ENCODE measurements around the gene CHST4.
"Not testable (repeated sequence)": the region's sequence is repeated elsewhere in the genome, so short reads cannot be mapped to it uniquely, and the experiment has no call there.

The CHST4 gene

DNA sequence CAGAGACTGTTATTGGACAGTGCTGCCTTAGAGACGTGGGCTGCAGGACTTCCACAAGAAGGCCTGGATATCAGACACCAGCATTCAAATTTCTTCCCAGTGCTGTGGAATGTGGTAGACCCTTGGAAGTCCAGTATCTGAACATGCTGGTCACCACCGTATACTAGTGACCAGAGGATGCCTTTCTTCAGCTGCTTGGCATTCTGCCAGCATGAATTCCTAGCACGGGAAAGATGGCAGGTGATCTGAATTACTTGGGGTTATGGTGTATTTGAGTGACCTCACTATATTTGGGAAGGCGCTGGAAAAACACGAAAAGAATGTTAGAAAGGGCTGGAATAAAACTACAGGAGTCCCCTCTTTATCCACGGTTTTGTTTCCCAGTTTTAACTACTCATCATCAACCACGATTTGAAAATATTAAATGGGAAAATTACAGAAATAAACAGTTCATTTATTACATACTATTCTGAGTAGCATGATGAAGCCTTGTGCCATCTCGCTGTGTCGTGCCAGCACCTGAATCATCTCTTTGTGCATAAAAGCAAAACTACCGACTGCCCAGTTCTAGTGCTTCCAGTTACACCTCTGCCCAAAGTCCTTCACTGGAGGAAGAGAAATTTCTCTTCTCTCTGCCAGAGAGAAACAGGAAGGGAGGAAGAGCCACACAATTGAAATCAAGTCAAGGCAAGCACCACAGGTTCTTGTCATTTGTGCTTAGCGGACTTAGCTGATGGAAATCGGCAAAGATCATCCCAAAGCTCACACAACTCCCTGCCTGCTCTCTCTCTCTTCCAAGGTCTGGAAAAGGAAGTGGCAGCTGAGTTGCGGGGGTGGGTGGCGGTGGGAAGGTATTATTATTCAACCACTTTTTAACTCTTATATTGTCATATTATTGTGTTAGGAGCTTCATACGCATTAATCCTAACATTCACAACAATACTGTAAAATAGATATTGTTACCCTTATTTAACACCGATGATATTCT, 1.4 kb upstream of the CHST4 start:
- DNase-seq (ENCODE audit: low read depth): no peak

DNA sequence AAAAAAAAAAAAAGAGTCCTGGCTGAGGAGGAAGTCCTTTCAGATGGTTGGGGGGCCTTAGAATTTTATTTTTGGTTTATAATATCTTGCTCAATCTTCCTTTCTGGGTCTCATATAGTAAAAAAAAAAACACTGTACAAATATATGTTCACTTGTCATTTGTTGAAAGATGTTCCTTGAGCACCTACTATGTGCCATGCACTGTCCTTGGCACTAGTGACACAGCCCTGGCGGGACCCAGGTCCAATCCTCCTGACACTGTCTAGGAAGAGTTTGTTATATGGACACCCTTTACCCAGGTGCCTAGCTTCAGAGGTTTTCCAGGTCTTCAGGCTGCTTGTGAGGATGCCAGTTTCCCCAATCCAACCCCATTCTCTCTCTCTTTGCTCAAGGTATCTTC, 2.0 kb downstream of the CHST4 start:
- no peak for DNase-seq (ENCODE audit: low read depth)

DNA sequence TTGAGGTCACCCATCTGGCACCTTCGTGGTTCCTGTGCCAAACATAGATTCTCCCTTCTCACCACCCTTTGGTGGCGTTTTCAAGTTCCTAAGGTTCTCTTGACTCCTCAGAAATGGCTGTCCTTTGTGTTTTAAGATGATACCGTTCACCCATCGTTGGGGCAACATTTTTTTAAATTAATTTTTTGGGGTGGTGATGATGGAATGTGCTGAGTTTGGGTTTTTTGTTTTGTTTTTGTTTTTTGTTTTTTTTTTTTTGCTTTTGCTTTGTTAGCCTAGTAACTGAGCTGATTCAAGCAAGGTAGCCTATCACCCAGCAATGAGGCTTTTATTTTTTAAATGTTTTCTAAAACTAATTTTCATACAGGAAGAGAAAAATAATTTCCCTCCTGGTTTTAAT, 2.6 kb downstream of the CHST4 start:
- no peak for DNase-seq (ENCODE audit: low read depth)

DNA sequence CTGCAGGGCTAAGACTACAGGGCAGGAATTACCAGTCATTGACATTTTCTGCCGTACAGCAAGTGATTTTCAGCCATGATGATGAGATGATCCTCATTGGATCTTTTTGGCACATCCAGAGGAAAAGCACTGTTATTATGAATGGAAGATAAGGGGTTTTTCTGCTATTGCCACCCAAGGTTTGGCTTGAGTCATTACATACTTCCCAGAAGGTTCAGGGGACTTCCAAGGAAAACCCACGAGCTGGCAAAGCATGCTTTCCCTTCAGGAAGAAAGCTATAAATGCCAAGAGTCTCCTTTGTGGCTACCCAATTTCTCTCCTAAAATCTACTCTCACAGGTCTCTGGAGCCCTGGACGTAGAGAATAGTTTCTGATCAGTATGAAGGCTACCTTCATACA, 6.1 kb downstream of the CHST4 start:
- no peak for DNase-seq (ENCODE audit: low read depth)

DNA sequence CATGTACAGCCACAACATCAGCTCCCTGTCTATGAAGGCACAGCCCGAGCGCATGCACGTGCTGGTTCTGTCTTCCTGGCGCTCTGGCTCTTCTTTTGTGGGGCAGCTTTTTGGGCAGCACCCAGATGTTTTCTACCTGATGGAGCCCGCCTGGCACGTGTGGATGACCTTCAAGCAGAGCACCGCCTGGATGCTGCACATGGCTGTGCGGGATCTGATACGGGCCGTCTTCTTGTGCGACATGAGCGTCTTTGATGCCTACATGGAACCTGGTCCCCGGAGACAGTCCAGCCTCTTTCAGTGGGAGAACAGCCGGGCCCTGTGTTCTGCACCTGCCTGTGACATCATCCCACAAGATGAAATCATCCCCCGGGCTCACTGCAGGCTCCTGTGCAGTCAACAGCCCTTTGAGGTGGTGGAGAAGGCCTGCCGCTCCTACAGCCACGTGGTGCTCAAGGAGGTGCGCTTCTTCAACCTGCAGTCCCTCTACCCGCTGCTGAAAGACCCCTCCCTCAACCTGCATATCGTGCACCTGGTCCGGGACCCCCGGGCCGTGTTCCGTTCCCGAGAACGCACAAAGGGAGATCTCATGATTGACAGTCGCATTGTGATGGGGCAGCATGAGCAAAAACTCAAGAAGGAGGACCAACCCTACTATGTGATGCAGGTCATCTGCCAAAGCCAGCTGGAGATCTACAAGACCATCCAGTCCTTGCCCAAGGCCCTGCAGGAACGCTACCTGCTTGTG, 10.7 kb downstream of the CHST4 start:
- no peak for DNase-seq (ENCODE audit: low read depth)

DNA sequence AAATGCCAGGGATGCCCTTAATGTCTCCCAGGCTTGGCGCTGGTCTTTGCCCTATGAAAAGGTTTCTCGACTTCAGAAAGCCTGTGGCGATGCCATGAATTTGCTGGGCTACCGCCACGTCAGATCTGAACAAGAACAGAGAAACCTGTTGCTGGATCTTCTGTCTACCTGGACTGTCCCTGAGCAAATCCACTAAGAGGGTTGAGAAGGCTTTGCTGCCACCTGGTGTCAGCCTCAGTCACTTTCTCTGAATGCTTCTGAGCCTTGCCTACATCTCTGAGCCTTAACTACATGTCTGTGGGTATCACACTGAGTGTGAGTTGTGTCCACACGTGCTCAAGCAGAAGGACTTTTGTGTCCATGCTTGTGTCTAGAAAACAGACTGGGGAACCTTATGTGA, 11.4 kb downstream of the CHST4 start:
- DNase-seq (ENCODE audit: low read depth): no peak

DNA sequence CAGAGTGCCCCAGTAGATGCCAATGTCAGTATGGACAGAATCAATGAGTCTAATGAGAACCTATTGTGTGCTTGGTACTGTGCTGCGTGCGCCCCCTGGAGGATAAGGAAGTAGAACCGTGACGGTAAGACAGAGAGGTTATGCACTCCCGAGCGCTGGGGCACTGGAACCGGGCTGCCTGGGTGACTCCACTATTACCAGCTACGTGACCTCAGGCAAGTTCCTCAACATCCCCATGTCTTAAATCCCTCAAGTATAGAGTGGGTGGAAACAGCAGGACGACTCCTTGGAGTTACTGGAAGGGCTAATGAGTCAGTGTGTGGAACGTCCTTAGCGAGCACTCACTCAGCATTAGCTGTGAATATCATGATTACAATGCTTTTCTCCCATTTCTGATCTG, 16.2 kb downstream of the CHST4 start:
- no peak for DNase-seq (ENCODE audit: low read depth)

DNA sequence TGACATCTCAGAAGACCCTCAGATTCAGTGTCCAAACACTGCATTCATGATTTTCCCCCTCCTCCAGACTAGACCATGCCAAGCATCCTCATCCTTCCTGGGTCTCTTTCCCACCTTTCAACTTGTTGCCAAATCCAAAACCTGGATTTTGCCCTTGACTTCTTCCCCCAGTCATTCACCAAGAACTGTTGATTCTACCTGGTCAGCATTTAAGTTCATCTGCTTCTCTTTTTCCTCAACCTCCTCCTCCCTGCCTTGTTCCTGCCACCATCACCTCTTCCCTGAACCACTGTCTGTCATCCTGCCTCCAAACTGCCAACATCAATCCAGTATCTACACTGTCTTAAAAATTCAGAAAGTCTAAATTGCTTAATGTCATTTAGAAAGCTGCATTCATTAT, 20.9 kb downstream of the CHST4 start:
- DNase-seq (ENCODE audit: low read depth): no peak

DNA sequence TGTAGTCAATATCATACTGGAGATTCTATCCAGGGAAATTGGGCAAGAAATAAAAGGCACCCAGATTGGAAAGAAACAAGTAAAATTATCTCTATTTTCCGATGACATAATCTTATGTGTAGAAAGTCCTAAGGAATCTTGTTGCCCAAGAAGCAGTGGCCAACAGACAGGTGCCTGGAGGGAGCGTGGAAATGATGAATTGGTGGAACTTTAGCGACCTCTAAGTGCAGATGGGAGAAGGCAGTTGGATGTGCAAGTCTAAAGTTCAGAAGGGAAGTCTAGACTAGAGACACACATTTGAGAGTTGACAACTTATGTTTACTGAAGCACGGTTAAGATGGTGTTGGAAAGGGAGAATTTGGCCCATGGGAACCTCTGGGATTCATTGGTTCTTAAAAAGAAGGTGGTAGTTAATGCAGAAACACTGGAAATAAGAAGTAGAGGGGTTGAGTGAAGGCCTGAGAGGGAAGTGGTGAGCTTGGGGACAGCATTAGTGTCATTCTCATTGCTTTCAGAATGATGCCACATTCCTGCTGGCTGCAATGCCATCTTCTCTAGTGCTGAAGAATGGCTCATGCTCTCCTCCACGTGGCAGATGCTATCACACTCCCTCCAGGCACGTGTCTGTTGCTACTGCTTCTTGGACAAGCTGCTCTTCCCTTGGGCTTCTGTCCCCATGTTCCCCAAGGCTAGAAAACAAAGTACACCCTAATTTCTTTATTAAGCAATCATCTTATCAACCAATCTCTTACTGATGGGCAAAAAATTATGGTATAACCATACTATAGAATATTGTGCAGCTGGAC, 26.7 kb downstream of the CHST4 start:
- DNase-seq (ENCODE audit: low read depth): no peak

DNA sequence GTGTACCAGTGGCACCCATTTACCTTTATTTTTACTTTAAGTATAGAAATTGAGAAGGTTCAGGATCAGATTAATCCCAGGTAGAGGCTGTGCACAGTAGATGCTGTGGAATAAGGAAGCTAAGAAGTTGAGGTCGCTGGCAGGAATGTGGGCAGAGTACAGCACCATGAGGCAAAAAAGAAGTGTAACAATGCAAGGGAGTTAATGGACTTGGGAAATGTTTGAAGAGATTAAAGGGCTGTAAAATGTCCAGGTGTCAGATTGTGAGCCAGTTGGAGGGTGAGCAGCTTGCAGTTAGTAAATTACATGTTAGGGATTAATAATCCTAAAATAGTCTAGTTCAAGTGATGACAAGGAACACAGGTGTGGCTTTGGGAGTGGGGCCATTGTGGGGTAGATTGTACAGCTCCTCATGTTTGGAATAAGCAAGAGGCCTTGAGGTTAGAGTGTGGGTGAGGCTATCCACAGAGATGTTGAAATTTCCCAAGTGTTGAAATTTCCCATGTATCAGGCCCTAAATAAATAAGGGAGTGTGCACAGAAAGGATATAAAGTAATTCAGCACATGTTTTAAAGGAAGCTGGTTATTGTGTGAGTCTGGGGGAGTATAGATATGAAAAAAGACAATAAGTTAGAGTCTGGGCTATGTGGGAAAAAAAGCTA, 29.1 kb downstream of the CHST4 start:
- DNase-seq (ENCODE audit: low read depth): no peak

DNA sequence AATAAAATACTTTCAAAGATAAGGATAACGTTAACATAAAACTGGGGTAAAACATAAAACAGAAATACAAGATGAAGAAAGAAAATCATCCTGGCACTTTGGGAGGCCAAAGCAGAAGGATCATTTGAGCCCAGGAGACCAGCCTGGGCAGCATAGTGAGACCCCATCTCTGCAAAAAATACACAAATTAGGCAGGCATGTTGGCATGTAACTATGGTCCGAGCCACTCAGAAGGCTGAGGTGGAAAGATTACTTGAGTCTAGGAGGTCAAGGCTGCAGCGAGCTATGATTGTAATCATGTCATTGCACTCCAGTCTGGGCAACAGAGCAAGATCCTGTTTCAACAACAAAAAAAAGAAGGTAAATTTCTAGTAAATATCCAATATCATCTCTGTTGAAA, 31.1 kb downstream of the CHST4 start:
- no peak for DNase-seq (ENCODE audit: low read depth)

DNA sequence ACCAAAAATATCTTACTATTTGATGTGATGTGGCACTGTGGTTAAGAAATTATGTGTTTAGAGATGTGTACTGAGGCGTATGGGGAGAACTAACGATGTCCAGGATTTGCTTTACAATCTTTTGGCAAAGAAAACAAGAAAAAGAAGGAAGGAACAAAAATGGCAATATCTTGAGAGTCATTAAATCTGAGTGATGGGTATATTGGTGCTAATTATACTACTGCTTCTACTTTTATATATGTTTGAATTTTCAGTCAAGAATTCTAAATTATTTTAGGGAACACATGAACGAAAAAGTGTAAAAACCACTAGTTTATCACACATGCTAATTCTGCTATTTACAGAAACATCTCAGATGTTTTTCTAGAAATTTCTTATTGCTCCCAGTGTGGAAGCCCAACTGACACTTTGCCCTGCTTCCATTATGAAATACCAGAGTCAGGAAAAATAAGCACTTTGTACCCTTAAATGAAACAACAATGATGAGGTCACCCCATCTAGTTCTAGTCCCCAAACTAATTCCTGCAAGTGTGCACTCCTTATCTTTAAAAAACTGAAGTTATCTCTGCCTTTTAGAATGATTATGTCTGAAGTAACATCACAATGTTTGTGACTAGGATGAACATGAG, 31.8 kb downstream of the CHST4 start:
- DNase-seq (ENCODE audit: low read depth): no peak

DNA sequence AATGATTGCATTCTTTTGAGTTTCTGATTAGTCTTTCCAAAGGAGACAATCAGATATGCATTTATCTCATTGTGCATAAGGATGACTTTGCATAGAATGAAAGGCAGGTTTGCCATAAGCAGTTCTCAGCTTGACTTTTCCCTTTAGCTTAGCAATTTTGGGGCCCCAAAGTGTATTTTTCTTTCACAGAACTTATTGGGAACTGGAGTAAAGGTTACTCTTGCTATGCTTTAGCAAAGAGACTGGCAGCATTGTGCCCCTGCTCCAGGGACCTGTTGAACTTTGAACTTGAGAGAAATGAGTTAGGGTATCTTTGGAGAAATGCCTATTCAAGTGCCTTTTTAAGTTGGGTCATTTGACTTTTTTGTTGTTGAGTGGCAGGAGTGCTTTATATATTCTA, 33.6 kb downstream of the CHST4 start:
- no peak for DNase-seq (ENCODE audit: low read depth)

DNA sequence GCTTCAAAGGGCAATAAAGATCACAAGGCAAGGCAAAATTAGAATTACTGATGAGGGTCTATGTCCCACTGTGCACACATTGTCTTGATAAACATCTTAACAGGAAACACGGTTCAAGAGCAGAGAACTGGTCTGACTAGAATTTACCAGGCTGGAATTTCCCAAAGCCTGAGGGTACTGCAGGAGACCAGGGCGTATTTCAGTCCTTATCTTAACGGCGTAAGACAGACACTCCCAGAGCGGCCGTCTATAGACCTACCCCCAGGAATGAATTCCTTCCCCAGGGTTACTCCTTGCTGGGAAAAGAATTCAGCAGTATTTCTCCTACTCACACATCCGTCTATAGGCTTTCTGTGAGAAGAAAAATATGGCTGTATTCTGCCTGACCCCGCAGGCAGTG, 35.7 kb downstream of the CHST4 start:
- not testable (repeated sequence) for DNase-seq (ENCODE audit: low read depth)

DNA sequence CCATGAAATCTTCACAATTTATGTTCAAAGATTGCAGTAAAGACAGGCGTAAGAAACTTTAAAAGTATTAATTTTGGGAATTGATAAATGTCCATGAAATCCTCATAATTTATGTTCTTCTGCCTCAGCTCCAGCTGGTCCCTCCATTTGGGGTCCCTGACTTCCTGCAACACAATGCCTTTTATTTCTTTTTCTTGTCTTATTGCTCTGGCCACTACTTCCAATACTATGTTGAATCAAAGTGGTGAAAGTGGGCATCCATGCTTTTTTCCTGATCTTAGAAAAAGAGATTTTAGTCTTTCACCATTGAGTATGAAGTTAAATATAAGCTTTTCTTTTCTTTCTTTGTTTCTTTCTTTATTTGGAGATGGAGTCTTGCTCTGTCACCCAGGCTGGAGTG, 36.3 kb downstream of the CHST4 start:
- no peak for DNase-seq (ENCODE audit: low read depth)

DNA sequence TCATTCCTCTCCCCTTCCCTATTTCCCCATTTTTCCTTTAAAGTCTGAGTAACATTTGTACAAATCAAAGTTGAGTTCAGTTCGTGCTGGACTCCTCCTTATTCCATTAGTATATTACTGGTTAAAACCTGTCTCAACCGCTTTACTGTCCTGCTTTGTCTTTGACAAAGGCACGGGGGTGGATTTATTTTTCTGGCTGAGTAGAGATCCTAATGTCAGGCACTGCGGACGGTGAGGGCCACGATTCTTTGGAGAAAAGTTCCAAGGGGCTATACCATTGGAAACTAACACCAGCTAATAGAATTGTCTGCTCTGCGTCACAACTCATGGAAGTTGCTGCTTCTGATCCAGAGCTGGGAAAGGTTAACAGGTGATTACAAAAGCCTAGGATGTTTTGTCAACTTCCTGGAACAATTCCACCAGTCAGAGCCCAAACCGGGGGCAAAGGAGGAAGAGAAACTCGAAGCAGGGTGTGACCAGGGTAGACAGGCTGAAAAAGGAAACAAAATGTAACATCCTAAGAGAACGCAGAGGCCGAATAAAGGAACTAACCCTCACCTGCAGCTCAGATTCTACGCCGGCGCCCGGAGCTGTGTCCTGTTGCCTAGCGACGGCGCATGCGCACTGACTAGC, 38.2 kb downstream of the CHST4 start:
- DNase-seq (ENCODE audit: low read depth): no peak

DNA sequence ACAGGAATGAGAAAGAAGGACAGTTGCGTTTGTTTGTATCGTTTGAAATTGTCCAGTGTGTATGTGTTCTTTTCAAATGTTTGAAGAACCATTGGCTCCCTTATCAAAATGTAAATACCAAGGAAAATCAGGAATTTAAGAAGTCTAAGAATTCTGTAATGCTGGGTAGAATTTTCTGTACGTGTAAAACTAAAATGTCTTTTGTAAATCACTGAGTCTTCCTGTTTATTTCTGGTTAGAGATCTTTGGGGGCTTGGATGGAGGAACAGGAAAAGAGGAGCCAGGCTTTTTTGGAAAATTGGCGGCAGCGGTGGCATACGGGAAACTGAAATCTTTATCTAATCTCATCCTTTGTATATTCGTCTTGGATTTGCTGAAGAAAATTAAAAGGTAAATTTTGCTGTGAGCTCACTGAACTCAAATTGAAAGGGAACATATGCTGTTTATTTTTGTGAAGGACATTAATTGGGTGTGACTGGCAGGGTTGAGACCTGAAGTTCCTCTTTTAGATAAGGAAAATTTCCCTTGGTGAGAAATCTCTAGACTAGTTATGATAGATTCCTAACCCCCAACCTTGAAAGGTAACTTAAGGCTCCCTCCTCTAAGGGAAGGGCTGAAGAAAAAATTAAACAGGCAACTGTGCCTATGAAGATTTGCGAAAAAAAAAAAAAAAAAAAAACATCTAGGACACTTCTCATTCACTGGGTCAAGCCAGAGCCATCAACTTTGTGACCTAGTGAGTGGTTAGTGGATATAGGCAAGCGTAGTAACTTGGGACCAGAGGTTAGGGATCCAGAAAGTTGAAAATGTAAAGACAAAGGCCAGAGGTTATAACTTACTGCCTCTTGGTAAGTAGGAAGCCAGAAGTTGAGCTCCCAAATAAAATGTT, 39.8 kb downstream of the CHST4 start:
- DNase-seq (ENCODE audit: low read depth): no peak

DNA sequence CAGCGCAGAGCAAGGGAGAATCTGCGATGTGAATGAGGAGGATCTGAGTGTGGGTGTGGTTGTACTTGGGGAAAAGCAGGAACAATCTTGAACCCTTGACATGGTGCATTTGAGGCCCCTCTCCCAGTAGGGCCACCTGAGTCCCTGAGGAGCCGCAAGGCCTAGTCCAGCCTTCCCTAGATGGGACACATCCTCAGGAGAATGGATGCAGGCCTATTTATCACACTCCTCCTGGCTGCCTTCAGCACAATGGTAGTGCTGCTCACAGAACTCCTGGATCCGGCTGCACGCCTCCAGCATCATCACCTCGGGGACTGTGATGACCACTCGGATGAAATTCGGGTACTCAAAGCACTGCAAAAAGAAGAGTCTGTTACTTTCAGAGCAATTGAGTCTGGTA, 41.7 kb downstream of the CHST4 start:
- no peak for DNase-seq (ENCODE audit: low read depth)

DNA sequence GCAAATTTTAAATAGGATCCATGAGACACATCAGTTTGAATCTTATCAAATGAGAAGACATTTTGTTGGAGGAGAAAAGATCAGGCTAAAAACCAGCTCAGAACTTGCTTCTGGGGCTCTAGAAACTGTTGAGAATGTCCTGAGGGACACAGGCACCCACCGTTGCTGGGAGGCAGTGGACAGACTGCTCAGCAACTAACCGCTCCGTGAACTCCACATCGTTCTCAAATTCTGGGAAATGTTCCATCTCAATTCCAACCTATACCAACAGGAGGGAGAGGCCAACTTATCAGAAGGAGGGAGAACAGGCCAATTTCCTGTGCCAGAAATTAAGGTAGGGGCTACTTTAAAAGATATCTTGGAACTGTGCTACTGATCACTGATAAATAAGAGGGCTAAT, 42.3 kb downstream of the CHST4 start:
- no peak for DNase-seq (ENCODE audit: low read depth)

DNA sequence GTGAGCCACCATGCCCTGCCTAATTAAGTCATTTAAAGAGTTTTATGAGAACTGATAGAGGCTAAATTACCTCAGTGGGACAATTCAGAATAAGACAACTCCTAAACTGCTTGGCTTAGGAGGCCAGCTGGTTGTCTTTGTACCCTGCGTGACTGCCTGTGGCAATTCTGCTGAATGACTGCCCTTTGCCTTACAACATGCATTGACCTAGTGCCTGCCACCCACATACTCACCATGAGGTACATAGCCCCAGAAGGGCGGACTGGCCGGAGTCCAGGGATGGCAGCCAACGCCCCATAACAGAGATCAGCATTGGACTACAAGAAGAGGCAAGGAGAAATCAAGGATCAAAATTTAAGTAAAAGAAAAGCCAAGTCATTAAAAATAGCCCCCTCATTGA, 43.4 kb downstream of the CHST4 start:
- DNase-seq (ENCODE audit: low read depth): no peak

Measured in stimulated activated CD8-positive, alpha-beta memory T cell treated with anti-CD3 and anti-CD28 coated beads, Interleukin-15, amount 100 ng/mL, for 24 hours (primary cell).